HG03460 (cell line): Measurements from ENCODE around the gene DIAPH3.
A peak's percentile ranks its signal among the peaks of the same experiment; 100 is the strongest.

Experiments used
- ATAC-seq: cut with Tn5 transposase; IDR thresholded peaks from one replicate; pipeline ENCODE4 v1.9.1; 2021; ENCODE audit not compliant: unreplicated experiment

DIAPH3 gene

DNA sequence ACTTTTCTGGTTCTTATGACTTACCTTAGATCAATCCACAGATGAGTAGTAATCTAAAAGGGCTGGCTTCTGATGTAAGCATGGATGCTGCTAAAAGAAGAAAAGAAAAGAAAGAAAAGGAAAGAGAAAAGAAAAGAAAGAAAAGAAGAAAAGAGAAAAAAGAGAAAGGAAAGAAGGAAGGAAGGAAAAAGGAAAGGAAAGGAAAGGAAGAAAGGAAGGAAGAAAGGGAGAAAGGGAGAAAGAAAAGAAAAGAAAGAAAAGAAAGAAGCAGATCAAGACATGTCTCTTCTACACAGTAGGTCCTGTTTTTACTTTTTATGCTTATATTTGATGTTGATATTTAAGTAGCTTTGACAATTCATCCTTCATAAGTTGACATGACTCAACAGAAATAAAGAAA is 421.3 kb downstream of the DIAPH3 start:
- no peak for ATAC-seq

DNA sequence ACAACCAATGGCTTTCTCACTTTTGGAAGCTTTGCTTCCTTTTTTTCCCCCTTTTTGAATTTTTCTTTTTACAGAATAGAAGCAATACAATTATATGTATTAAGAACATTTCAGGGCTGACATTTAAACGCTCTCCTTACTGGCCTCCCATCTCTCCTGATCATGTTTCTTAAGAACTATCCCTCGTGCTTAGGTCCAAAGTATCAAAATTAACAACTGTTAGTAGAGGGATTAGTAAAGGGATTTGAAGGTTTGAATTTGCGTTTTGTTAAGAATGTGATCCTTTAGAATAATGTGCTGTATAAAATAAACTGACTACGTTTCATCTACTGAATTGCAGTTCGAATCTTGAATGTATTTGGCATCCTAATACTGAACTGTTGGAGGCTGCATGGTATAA is 424.8 kb downstream of the DIAPH3 start:
- ATAC-seq, result no peak

DNA sequence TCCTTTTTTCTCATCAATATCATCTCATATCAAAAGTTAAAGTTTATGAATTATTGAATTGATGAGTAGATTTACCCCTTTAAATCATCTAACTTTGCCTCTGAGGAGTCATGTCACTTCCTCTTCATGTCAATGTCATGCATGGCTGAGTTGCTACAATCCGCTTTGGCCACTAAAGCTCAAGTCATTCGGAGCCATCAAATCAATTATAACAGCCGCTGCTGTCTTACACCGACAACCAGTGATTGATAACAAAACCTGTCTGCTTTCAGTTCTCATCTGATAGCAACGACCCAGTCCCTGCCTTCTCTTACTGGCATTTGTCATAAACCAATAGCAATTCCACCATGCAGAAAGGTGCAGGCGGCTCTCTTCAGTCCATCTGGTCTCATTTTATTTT is 429.3 kb downstream of the DIAPH3 start:
- peak; percentile 100 for ATAC-seq

DNA sequence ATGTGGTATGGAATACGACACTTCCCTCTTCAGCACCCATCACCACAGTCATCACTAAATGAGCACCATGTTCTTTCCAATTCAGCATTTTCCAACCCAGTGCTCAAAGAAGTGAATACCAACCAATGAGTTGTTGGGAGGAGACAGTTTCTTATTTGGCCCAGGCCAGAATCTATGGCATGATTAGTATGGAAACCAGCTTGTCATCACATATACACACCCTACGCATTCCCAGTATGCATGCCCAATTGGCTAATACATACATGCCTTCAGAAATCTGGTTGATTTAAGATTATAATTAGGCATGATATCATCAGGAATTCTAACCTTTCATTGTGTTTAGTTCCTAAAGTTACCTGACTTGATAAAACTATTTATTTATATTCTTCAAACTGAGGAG is 430.0 kb downstream of the DIAPH3 start:
- no peak for ATAC-seq

DNA sequence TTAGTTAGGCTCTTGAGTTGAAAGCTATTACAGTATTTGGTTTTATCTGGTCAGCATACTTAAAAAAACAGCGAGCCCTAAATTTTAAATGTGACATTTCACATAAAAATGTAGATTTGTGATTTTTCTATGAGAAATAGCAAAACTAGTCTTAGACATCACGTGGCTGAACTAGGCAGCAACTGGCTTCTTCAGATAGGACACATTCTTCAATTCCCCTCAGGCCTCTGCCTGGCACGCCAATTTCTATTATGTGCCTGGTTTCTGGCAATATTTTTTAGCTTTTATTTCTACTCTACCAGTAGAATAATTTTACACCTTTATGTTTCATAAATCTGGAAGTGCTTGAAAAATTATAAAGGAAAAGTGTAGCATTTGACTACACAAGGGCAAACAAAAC is 433.7 kb downstream of the DIAPH3 start:
- ATAC-seq, result no peak

DNA sequence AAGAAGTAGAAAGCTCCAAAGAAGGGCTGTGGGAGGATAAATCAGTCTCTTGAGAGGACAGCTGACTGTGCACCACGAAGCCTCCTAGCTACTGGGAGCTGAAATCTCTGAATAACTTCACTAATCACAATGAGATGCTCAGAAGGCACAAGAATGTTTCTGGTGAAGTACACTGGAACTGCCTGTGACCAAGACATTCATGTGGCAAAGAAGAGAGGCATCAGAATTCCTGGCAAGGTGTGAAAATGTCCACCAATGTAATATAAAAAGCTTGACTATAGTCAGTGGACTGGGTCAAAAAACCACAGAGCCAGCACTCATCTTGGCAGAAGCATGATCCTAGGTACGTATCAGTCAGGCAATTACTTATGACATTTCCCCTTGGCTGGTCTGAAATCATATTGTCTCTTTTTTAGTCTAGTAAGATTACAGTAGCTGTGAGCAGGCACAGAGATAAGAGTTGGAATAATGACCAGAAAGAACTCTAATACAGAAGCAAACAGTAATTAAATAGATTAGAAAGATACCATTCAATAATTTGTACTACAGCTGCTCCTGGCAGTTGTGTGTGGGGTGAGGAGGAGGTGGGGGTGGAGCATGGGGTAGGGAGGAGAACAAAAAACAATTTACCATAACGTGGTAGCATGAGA is 434.7 kb downstream of the DIAPH3 start:
- no peak for ATAC-seq

DNA sequence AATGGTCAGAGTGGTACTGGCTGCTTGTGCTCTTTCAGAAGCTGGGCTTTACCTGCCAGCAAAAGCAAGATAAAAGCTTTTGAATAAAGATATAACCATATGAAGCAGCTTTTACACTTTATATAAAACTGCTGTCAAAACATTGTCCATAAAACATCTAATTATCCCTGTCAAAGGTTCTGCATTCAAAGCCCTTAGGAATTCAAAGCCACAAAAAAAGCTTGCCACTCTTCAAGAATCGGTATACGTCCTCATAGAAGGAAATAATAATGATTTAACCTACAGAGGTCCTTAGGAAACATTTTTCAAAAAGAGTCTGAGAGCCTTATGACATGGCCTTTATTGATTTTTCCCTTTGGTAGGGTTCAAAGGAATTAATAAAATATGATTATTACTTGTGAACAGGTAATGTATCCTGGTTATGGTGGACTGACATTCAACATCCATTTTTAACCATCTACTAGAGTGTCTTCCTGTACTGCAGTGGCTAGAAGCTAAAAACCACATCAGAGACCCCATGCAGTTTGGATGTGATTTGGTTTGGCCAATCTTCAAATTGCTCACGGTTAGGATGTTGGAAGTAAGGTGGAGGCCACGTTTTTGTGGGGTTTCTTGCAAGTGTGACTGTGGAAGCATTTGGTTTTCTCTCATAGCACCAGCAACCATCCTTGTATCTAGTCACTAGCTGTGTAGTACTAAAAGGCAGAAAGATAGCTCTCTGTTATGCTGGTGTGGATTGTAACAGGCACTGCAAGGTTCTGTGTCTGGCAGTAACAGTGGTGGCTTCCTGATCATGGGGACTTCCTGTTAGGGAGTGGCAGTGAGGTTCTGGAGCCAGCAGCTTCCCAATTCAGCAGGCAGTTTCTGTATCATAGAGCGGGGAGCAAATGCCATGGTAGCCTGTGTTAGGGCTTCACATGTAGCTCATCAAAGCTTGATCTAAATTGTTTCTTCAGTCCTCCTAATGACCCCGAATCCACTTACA is 441.5 kb downstream of the DIAPH3 start:
- no peak for ATAC-seq

DNA sequence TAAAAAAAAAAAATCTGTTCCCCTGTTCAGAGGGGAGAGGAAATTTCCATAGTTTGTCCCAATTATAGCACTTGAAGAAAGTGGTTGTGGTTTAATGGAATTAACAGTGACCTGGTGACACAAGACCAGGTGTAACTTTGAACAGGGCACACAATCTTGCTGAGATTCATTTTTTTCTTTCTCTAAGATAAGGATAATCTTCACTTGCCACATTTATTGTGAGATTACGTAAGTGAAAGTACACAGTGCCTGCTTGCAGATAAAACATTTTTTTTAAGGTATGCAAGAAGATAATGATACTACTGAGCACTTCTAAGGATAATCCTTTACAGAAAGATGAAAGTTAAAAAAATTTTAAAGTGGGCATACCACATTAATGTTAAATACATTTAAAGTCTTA is 448.1 kb downstream of the DIAPH3 start:
- no peak for ATAC-seq

DNA sequence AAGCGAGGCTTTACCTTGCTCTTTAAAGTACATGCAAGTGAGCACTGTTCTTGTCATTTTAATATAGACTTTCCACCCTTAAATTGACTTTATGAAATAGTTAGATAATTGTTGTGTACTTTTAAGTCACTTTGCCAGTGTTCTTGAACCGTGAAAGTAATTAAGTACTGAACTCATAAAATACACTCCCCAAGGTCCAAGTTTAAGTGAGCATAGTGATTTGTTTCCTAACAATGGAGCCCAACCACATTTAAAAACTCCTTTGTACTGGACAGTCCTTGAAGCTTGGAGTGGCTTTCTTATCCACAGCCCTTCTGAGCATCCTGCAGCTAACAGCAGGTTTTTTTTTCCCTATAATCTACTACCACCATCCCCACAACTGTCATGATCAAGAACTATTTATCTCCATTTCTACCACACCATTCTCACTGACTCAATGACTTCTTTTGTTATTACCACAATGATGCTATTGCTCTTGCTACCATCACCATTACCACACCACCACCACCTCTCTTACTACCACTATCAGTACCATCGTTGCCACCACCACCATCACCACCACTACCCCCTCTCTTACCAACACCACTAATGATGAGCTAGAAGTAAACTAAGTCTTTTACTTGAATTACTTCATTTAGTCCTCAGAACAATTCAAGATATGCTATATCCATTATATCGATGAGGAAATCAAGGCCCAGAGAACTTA is 452.6 kb downstream of the DIAPH3 start:
- ATAC-seq, result no peak

DNA sequence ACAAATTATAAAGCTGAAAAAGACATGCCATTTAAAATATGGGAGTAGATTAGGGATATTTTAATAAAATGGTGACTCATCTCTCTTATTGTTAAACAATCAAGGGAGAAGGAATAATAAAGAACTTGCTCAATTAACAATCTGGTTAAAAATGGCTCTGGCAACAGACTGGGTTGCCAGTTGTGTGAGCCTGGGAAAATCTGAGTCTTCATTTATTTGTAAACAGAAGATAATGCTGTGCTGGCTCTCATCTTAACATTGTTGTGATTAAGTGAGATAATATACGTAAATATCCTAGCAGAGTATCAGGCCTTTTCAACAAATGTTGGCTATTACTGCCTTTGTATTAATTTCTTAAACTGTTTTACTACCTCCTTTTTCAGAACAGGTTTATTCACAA is 453.3 kb downstream of the DIAPH3 start:
- ATAC-seq, result no peak

DNA sequence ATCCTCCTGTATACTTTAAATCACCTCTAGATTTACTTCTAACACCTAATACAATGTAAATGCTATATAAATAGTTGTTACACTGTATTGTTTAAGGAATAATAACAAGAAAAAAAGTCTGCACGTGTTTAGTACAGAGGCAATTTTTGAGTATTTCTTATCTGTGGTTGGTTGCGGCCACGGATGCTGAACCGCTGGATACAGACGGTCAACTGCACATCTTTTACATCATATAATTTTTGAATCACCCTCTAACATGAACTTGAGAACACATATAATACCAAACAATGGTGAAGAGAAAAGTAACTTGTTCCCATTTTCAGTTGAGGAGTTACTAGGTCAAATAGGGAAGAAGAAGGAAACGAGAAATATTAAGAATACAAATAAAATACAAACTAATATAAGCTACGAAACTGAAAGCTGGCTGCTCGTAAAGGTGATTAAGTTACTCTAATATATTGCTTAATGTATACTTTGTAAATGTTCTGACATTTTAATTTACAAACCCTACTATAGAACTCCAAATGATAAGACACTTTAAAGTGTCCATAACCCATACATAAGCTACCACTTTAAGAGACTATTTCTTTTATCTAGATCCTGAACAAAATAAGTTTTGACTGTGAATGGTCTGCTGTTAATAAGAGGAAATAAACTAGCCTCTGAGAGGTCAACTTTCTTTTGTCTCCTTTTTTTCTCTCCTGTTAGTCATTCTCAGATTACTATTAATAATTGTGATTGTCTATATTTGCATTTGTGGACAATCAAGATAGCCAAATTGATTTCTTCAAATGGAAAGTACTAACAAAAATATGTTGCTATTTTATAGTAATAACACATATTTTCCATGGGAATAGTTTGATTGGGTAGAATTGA is 457.4 kb downstream of the DIAPH3 start:
- no peak for ATAC-seq

DNA sequence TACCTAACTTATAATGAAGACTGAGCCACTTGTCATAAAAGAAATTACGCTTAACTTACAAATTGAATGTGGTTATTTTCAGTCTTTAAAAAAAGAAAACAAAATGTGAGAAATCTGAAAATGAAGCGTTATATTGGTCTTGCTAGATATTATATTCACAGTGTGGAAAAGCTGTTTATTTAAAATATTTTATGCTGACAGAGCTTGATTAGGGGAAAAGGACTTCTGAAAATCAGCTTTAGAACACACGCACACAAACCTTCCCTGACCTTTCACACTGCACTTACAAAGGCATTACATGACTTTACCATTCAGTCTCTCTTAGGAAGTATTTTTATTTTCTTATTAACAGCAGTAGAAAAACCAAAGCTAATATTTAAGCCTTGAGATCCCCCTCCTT is 461.5 kb downstream of the DIAPH3 start:
- no peak for ATAC-seq

DNA sequence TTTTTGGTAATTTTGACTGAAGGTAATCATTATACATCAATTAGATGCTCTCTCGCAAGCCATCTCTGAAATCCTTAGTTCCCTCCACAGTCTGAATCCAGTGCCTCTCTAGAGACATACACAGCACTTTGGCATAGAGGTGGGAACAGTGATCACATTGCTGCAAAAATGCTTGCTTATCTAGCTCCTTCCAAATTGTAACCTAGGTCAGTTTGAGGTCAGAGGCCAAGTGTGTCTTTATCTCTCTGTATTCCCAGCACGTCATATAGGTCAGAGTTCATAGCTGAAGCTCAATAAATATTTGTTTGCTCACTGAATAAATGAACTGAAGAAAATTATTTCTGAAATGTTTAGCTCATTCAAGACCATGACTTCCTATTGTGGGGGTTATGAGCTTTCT is 462.5 kb downstream of the DIAPH3 start:
- ATAC-seq, result no peak

DNA sequence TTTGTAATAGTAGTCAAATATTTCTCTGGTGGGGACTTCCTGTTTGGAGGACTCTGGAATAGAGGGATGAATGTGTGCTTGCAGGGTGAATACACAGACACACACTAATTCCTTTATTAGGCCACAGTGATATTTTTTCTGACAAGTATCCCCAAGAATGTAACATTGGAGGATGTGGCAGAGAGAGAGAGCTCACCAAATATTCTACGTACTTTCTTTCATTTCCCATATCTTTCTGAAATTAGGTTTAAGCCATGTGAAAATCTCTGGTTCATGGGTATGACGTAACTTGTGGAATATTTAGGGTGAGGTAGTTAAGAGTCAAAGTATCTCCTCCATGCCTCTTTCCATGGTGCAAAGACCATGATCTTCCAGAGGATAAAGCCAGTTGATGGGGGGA is 463.4 kb downstream of the DIAPH3 start:
- no peak for ATAC-seq

DNA sequence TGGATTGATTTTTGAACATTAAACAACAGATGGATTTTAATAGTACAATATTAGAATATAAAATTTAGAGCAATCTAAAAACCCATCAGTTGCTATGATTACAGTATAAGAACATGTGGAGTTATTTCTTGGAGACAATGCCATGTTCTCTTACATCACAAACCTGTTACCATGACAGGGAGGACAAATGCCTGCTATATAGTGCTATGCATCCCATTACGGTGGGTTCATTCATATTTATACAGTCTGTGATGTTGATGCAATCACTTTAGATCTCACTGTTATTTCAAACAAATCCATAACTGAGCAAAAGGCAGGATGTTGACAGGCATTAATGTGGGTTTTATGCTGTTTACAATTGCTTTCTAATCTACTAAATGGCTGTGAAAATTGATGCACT is 467.5 kb downstream of the DIAPH3 start:
- ATAC-seq, result no peak

DNA sequence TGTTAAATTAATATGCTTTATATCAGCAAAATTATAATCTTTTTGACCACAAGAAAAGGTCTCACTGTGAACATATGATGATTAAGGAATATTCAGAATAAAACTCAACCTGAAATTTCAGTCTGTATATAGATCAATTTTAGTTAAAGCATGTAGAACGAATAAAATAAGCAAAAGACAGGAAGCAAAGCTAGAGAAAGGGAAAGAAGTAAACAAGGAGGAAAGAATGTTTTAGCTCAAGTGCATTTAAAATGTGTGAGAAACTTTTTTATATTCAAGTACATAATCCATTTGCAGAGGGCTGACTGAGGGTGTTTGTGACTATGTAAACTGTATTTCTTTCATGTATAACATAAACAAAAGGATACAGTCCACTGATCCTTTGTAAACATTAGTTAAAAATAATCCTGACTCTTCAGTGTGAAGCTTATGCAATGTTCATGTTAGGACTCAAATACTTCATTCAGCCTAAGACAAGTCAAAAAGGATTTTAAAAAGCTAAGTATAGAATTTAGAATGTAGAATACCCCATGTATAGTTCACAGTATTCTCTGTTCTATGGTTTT is 472.1 kb downstream of the DIAPH3 start:
- ATAC-seq, result no peak

DNA sequence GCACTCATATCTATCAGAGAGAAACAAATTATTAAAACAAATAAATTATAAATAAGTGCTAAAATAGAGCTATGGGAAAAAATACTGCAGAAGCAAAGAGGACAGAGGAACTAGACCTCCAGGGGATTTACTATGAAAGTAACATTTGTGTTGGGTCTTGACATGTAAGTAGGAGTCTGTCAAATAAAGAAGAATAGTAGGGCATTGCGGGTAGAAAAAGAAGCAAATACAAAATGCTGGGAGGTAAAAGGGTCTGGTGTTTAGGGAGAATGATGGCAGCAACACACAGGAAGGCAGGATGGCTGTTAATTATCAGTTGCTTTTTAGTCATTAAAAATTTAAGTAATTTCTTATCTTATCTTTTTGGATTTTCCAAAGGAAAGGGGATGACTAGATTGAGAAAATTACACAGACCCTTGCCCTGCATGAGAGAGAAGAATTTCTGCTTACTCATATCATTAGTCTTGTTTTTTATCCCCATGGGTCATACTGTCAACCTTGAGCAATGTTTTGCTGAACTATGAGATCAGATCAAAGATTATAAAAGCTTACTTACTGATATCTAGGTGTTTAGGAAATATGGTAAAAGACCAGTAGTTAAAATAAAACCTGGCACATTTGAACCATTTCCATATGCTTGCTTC is 472.7 kb downstream of the DIAPH3 start:
- no peak for ATAC-seq

DNA sequence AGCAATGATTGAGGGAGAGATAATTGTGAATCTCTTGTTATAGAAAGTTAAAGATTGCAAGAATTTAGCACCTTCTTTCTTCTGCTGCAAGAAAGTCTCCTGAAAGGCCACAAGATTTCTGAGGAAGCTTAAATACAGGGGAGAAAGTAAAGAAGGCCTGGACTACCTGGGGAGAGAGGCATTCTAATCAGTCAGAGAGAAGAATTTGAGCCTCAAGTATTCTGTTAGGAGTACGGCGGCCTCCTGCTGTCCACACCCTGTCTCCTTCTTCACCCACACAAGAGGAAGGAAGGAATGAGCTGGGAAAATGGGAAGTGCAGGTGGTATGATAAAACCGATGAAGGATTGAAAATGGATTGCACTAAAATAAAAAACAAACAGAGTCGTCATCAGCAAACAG is 474.7 kb downstream of the DIAPH3 start:
- ATAC-seq, result no peak

DNA sequence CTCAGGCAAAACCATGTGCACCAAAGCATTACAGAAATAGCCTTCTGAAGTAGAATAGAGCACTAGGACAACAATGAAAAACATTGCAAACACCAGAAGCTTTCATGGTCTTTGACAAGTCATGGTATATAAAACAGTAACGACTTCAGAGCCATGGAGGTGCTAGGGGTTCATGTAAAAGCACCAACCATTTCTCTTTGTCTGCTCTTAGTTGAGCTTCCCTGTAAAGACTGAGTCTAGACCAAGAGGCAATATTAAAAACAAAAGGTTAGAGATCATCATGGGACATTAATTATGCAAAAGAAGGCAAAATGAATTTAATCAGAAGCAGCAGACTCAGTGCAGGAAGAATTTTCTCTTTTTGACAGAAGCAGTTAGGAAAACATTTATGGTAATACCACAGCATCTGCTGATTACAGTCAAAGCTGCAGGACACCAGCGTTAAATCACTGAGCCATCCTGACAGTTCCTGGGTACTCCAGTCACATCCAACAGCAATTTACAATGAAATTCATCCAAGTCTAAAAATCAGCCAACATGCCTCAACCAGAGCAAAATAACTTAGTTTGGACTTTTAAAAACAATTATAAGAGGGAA is 476.8 kb downstream of the DIAPH3 start:
- no peak for ATAC-seq

DNA sequence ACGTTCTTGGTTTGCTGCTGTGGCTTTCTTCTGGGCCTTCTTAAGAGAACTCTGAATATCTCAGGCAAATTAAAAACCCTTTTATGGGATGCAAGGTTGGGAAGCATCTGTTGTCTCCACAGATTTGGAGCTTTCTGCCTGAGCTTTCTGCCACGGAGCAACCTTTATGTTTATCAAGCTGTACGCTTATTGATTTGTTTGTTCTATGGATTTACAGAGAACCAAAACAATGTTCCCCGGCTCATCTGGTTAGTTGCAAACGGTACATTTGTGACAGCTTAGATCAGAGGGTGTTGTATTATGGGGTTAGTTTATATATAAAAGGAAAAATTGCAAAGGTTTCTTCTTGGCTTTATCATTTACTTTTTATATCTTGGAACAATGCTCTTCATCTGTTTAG is 479.6 kb downstream of the DIAPH3 start:
- ATAC-seq, result no peak
